ENCODE data around the gene SDK1.

The SDK1 gene

GRCh38 chr7:4196121-4196819, 895.2 kb downstream of the SDK1 start:
- H3K27me3 Mint-ChIP-seq = no peaks in the 10 kb centered on the region
- H3K4me3 Mint-ChIP-seq = no peak overlapping the region
- H3K27ac Mint-ChIP-seq = no peak overlapping the region
- H3K9me3 Mint-ChIP-seq (ENCODE audit: low read depth) = no peaks in the 10 kb centered on the region
- H3K4me1 Mint-ChIP-seq (ENCODE audit: low read depth) = no peaks in the 10 kb centered on the region
- H3K36me3 Mint-ChIP-seq = no peaks in the 10 kb centered on the region

- H3K27me3 Mint-ChIP-seq = no peaks in the 10 kb centered on the region
- no peaks in the 10 kb centered on the region for H3K4me1 Mint-ChIP-seq (ENCODE audit: low read depth)
- no peaks in the 10 kb centered on the region for H3K36me3 Mint-ChIP-seq
- no peak overlapping the region for H3K27ac Mint-ChIP-seq
- H3K9me3 Mint-ChIP-seq (ENCODE audit: low read depth) = no peaks in the 10 kb centered on the region
- H3K4me3 Mint-ChIP-seq = no peak overlapping the region
Observed at GRCh38 chr7:4198301-4198700, 897.2 kb downstream of the SDK1 start.

- Mint-ChIP-seq H3K27ac (no peak overlapping the region), H3K36me3 (no peaks in the 10 kb centered on the region), H3K9me3 (ENCODE audit: low read depth) (no peaks in the 10 kb centered on the region), H3K27me3 (no peaks in the 10 kb centered on the region), H3K4me1 (ENCODE audit: low read depth) (peaks cover 6% of the 10 kb centered on the region), H3K4me3 (no peak overlapping the region)
Observed at GRCh38 chr7:4200546-4201094, 899.6 kb downstream of the SDK1 start.

GRCh38 chr7:4201566-4201965, 900.5 kb downstream of the SDK1 start:
- H3K9me3 Mint-ChIP-seq (ENCODE audit: low read depth) = no peaks in the 10 kb centered on the region
- no peak overlapping the region for H3K4me3 Mint-ChIP-seq
- H3K27me3 Mint-ChIP-seq = no peaks in the 10 kb centered on the region
- no peaks in the 10 kb centered on the region for H3K36me3 Mint-ChIP-seq
- H3K27ac Mint-ChIP-seq = no peak overlapping the region
- H3K4me1 Mint-ChIP-seq (ENCODE audit: low read depth) = peaks cover 6% of the 10 kb centered on the region

- Mint-ChIP-seq H3K9me3 (ENCODE audit: low read depth) (no peaks in the 10 kb centered on the region), H3K36me3 (no peaks in the 10 kb centered on the region), H3K27me3 (no peaks in the 10 kb centered on the region), H3K4me1 (ENCODE audit: low read depth) (peaks cover 6% of the 10 kb centered on the region), H3K4me3 (no peak overlapping the region), H3K27ac (no peak overlapping the region)
Observed at GRCh38 chr7:4202154-4202736, 901.2 kb downstream of the SDK1 start.

- Mint-ChIP-seq H3K27ac (no peak overlapping the region), H3K36me3 (no peaks in the 10 kb centered on the region), H3K4me1 (ENCODE audit: low read depth) (peaks cover 6% of the 10 kb centered on the region), H3K4me3 (no peak overlapping the region), H3K27me3 (no peaks in the 10 kb centered on the region), H3K9me3 (ENCODE audit: low read depth) (no peaks in the 10 kb centered on the region)
Observed at GRCh38 chr7:4202954-4203353, 901.9 kb downstream of the SDK1 start.

- no peaks in the 10 kb centered on the region for H3K9me3 Mint-ChIP-seq (ENCODE audit: low read depth)
- no peak overlapping the region for H3K27ac Mint-ChIP-seq
- H3K4me1 Mint-ChIP-seq (ENCODE audit: low read depth) = peaks cover 6% of the 10 kb centered on the region
- peak overlapping the region; percentile 30 for H3K4me3 Mint-ChIP-seq
- no peaks in the 10 kb centered on the region for H3K36me3 Mint-ChIP-seq
- no peaks in the 10 kb centered on the region for H3K27me3 Mint-ChIP-seq
Observed at GRCh38 chr7:4203626-4204512, 902.8 kb downstream of the SDK1 start.

- Mint-ChIP-seq H3K27ac (peak overlapping the region; percentile 58), H3K27me3 (no peaks in the 10 kb centered on the region), H3K36me3 (no peaks in the 10 kb centered on the region), H3K9me3 (ENCODE audit: low read depth) (no peaks in the 10 kb centered on the region), H3K4me3 (peak overlapping the region; percentile 81), H3K4me1 (ENCODE audit: low read depth) (peaks cover 6% of the 10 kb centered on the region)
Observed at GRCh38 chr7:4204513-4205165, 903.6 kb downstream of the SDK1 start.

GRCh38 chr7:4205828-4206227, 904.8 kb downstream of the SDK1 start:
- Mint-ChIP-seq H3K27me3 (no peaks in the 10 kb centered on the region), H3K36me3 (no peaks in the 10 kb centered on the region), H3K4me1 (ENCODE audit: low read depth) (peaks cover 6% of the 10 kb centered on the region), H3K27ac (no peak overlapping the region), H3K4me3 (no peak overlapping the region), H3K9me3 (ENCODE audit: low read depth) (no peaks in the 10 kb centered on the region)

GRCh38 chr7:4207011-4207410, 906.0 kb downstream of the SDK1 start:
- H3K4me1 Mint-ChIP-seq (ENCODE audit: low read depth) = peaks cover 6% of the 10 kb centered on the region
- H3K27ac Mint-ChIP-seq = no peak overlapping the region
- no peak overlapping the region for H3K4me3 Mint-ChIP-seq
- H3K36me3 Mint-ChIP-seq = no peaks in the 10 kb centered on the region
- H3K27me3 Mint-ChIP-seq = no peaks in the 10 kb centered on the region
- no peaks in the 10 kb centered on the region for H3K9me3 Mint-ChIP-seq (ENCODE audit: low read depth)

- no peak overlapping the region for H3K4me3 Mint-ChIP-seq
- no peaks in the 10 kb centered on the region for H3K36me3 Mint-ChIP-seq
- H3K27me3 Mint-ChIP-seq = no peaks in the 10 kb centered on the region
- H3K4me1 Mint-ChIP-seq (ENCODE audit: low read depth) = peaks cover 6% of the 10 kb centered on the region
- H3K27ac Mint-ChIP-seq = no peak overlapping the region
- no peaks in the 10 kb centered on the region for H3K9me3 Mint-ChIP-seq (ENCODE audit: low read depth)
Observed at GRCh38 chr7:4208086-4208485, 907.0 kb downstream of the SDK1 start.

- Mint-ChIP-seq H3K4me3 (no peak overlapping the region), H3K27ac (no peak overlapping the region), H3K9me3 (ENCODE audit: low read depth) (no peaks in the 10 kb centered on the region), H3K4me1 (ENCODE audit: low read depth) (peaks cover 6% of the 10 kb centered on the region), H3K36me3 (no peaks in the 10 kb centered on the region), H3K27me3 (no peaks in the 10 kb centered on the region)
Observed at GRCh38 chr7:4208586-4208985, 907.5 kb downstream of the SDK1 start.

GRCh38 chr7:4209126-4209525, 908.1 kb downstream of the SDK1 start:
- H3K4me1 Mint-ChIP-seq (ENCODE audit: low read depth) = peaks cover 4% of the 10 kb centered on the region

GRCh38 chr7:4209966-4210365, 908.9 kb downstream of the SDK1 start:
- H3K36me3 Mint-ChIP-seq = no peaks in the 10 kb centered on the region
- no peaks in the 10 kb centered on the region for H3K4me1 Mint-ChIP-seq (ENCODE audit: low read depth)
- H3K9me3 Mint-ChIP-seq (ENCODE audit: low read depth) = no peaks in the 10 kb centered on the region
- no peak overlapping the region for H3K27ac Mint-ChIP-seq
- no peak overlapping the region for H3K4me3 Mint-ChIP-seq
- no peaks in the 10 kb centered on the region for H3K27me3 Mint-ChIP-seq

More at GRCh38 chr7:4209126-4209525, 908.1 kb downstream of the SDK1 start:
- no peaks in the 10 kb centered on the region for H3K9me3 Mint-ChIP-seq (ENCODE audit: low read depth)
- H3K4me3 Mint-ChIP-seq = no peak overlapping the region
- H3K27me3 Mint-ChIP-seq = no peaks in the 10 kb centered on the region
- no peak overlapping the region for H3K27ac Mint-ChIP-seq
- no peaks in the 10 kb centered on the region for H3K36me3 Mint-ChIP-seq

Data from activated naive CD8-positive, alpha-beta T cell (primary cell).